Panc1 (cell line): ENCODE measurements around the gene FES. TPM values are rescaled to one million over a fixed set of nuclear protein-coding genes. Genes with fewer than 3 reads are reported as not detected.

Experiments
- ATAC-seq: fragments of 200-7000 bp; cut with Tn5 transposase; 2 replicates; pipeline ENCODE4 v1.9.1; 2020; ENCODE audit warnings: mild to moderate bottlenecking, moderate library complexity
- BruUV-seq: library from RNA; stranded (reverse); fragments of 400-500 nt; replicated peaks from 2 replicates; lab custom pipeline; 2021; lab: Mats Ljungman, UMichigan
- CTCF ChIA-PET: fragments of 300-600 bp; sonication (Branson Sonifier 250); formaldehyde crosslinking; loops from one replicate; lab custom pipeline; 2022; ENCODE audit warnings: antibody characterized with exemption; lab: Charles Lee
- POLR2A ChIA-PET: fragments of 300-600 bp; sonication (Branson Sonifier 250); formaldehyde crosslinking; loops from one replicate; lab custom pipeline; 2022; ENCODE audit warnings: antibody characterized with exemption; lab: Charles Lee
- DNase-seq: peaks from one replicate; pipeline ENCODE4 v3.0.0-alpha.2; 2010; ENCODE audit warnings: low read depth, low spot score
- H3K27ac ChIP-seq: 2 replicates; pipeline ENCODE4 v1.5.1; 2011; ENCODE audit warnings: mild to moderate bottlenecking, low read length, inconsistent platforms
- H3K27me3 ChIP-seq: fragments of 200-500 bp; sonication (Bioruptor generic); 2 replicates; pipeline ENCODE4 v1.6.0; 2014; ENCODE audit warnings: low read length, inconsistent platforms; ENCODE audit not compliant: control insufficient read depth, insufficient read depth
- H3K36me3 ChIP-seq: fragments of 200-500 bp; sonication (Bioruptor generic); 2 replicates; pipeline ENCODE4 v1.5.1; 2014; ENCODE audit warnings: inconsistent platforms, mild to moderate bottlenecking, low read length, moderate library complexity; ENCODE audit not compliant: control insufficient read depth, insufficient read depth
- H3K4me1 ChIP-seq: 2 replicates; pipeline ENCODE4 v1.5.1; 2011; ENCODE audit warnings: inconsistent platforms, mild to moderate bottlenecking, low read length, moderate library complexity; ENCODE audit not compliant: control insufficient read depth, insufficient read depth
- H3K4me3 ChIP-seq, 2 experiments: 2 replicates each; pipeline ENCODE4 v1.5.1; 2011 to 2012; ENCODE audit warnings: low read depth in 2 of 2, low read length in 2 of 2, mild to moderate bottlenecking in 2 of 2, inconsistent platforms in 1 of 2, moderate library complexity in 1 of 2
- H3K9me3 ChIP-seq: fragments of 200-500 bp; sonication (Bioruptor generic); 2 replicates; pipeline ENCODE4 v1.5.1; 2014; ENCODE audit warnings: low read depth, mild to moderate bottlenecking, inconsistent platforms, low read length, moderate library complexity; ENCODE audit not compliant: control insufficient read depth, insufficient read depth
- POLR2AphosphoS5 ChIP-seq: IDR thresholded peaks from 2 replicates; pipeline ENCODE4 v1.6.1; 2012; ENCODE audit warnings: mild to moderate bottlenecking, low read depth, low read length, moderate library complexity
- SIN3A ChIP-seq: IDR thresholded peaks from 2 replicates; pipeline ENCODE4 v1.6.1; 2012; ENCODE audit warnings: low read depth, mild to moderate bottlenecking, low read length, moderate library complexity, borderline replicate concordance; ENCODE audit not compliant: insufficient read depth
- TCF7L2 ChIP-seq: IDR thresholded peaks from 2 replicates; pipeline ENCODE4 v1.6.1; 2011; ENCODE audit warnings: mild to moderate bottlenecking, low read depth, low read length, inconsistent platforms
- in situ Hi-C: cut with HindIII; loops from 2 replicates; pipeline ENCODE4 v1.10.0; 2016; ENCODE audit warnings: low sequenced_read_pairs, low pct_unique_long_range_greater_than_20kb
- intact Hi-C: fragments of 100-400 bp; cut with micrococcal nuclease; formaldehyde crosslinking; loops from one replicate; pipeline ENCODE4 v1.10.0; 2022; ENCODE audit not compliant: unreplicated experiment
- total RNA-seq: library from RNA; stranded (reverse); gene quantifications from one replicate; pipeline ENCODE4 v1.2.1, GENCODE V29; 2021; ENCODE audit not compliant: unreplicated experiment
- TF ChIP-seq, protein P1 (sequence below): fragments of 450-650 bp; IDR thresholded peaks from 2 replicates; pipeline ENCODE4 v1.5.1; 2017; ENCODE audit warnings: mild to moderate bottlenecking
- TF ChIP-seq, protein P2 (sequence below), 2 experiments: IDR thresholded peaks; 2 replicates each; pipeline ENCODE4 v1.6.1; 2011 to 2012; ENCODE audit warnings: low read depth in 2 of 2, control low read depth in 1 of 2, low read length in 1 of 2, mild to moderate bottlenecking in 1 of 2, moderate library complexity in 1 of 2; ENCODE audit not compliant: insufficient read depth in 1 of 2

Gene FES
- total RNA-seq, 1 experiment from 2014 or later: 0.64 TPM

GRCh38 chr15:90932660-90932991, 48.3 kb downstream of the FES start:
- POLR2A ChIA-PET: interaction anchor here (0.6 kb wide), 1 partner anchor 16 kb away, joined by 4 read pairs; no protein-coding TSS in a partner anchor
- TF ChIP-seq POLR2AphosphoS5: no peak
- TF ChIP-seq TCF7L2: no peak
- TF ChIP-seq, protein P1, sequence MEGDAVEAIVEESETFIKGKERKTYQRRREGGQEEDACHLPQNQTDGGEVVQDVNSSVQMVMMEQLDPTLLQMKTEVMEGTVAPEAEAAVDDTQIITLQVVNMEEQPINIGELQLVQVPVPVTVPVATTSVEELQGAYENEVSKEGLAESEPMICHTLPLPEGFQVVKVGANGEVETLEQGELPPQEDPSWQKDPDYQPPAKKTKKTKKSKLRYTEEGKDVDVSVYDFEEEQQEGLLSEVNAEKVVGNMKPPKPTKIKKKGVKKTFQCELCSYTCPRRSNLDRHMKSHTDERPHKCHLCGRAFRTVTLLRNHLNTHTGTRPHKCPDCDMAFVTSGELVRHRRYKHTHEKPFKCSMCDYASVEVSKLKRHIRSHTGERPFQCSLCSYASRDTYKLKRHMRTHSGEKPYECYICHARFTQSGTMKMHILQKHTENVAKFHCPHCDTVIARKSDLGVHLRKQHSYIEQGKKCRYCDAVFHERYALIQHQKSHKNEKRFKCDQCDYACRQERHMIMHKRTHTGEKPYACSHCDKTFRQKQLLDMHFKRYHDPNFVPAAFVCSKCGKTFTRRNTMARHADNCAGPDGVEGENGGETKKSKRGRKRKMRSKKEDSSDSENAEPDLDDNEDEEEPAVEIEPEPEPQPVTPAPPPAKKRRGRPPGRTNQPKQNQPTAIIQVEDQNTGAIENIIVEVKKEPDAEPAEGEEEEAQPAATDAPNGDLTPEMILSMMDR: peak; percentile 40
- no peak for TF ChIP-seq SIN3A
- TF ChIP-seq, protein P2, sequence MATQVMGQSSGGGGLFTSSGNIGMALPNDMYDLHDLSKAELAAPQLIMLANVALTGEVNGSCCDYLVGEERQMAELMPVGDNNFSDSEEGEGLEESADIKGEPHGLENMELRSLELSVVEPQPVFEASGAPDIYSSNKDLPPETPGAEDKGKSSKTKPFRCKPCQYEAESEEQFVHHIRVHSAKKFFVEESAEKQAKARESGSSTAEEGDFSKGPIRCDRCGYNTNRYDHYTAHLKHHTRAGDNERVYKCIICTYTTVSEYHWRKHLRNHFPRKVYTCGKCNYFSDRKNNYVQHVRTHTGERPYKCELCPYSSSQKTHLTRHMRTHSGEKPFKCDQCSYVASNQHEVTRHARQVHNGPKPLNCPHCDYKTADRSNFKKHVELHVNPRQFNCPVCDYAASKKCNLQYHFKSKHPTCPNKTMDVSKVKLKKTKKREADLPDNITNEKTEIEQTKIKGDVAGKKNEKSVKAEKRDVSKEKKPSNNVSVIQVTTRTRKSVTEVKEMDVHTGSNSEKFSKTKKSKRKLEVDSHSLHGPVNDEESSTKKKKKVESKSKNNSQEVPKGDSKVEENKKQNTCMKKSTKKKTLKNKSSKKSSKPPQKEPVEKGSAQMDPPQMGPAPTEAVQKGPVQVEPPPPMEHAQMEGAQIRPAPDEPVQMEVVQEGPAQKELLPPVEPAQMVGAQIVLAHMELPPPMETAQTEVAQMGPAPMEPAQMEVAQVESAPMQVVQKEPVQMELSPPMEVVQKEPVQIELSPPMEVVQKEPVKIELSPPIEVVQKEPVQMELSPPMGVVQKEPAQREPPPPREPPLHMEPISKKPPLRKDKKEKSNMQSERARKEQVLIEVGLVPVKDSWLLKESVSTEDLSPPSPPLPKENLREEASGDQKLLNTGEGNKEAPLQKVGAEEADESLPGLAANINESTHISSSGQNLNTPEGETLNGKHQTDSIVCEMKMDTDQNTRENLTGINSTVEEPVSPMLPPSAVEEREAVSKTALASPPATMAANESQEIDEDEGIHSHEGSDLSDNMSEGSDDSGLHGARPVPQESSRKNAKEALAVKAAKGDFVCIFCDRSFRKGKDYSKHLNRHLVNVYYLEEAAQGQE (IDR thresholded peaks at IDR 0.05; ENCODE audit: insufficient read depth in 1 of 2, low read depth in 2 of 2, low read length in 1 of 2): no peak
- Histone ChIP-seq H3K4me3 (peak overlapping the region; percentile 76 to 78; a peak in 3 of 4 replicates), H3K27ac (peak overlapping the region; percentile 20; the same call in 1 of the 2 replicates), H3K9me3 (no peaks in the 10 kb centered on the region), H3K27me3 (no peaks in the 10 kb centered on the region), H3K4me1 (peaks cover 29% of the 10 kb centered on the region), H3K36me3 (peaks cover 2% of the 10 kb centered on the region; the same call in 1 of the 2 replicates)
- DNase-seq (no peak), ATAC-seq (no peak)
- in situ Hi-C loops: no loop called here
- CTCF ChIA-PET: interaction anchor here (0.5 to 3.1 kb wide), 8 partner anchors 10 to 285 kb away, joined by 3 to 16 read pairs (median 4); partner anchors contain the start of genes FES and MAN2A2
- no TSS peak for BruUV-seq
- intact Hi-C loops: no loop called here

- no peaks in the 10 kb centered on the region for H3K9me3 ChIP-seq
- DNase-seq (no peak), ATAC-seq (no peak)
- H3K4me1 ChIP-seq: peaks cover 29% of the 10 kb centered on the region
- H3K36me3 ChIP-seq: peaks cover 2% of the 10 kb centered on the region; the same call in 1 of the 2 replicates
- no TSS peak for BruUV-seq
- in situ Hi-C loops (no loop called here), intact Hi-C loops (no loop called here)
- CTCF ChIA-PET: interaction anchor here (0.6 to 3.1 kb wide), 5 partner anchors 9 to 367 kb away, joined by 3 to 16 read pairs (median 6); partner anchors contain the start of genes FES and MAN2A2
- H3K4me3 ChIP-seq: no peak overlapping the region
- TF ChIP-seq, protein P1: no peak
- TF ChIP-seq SIN3A (no peak), TCF7L2 (no peak), POLR2AphosphoS5 (no peak)
- TF ChIP-seq, protein P2 (IDR thresholded peaks at IDR 0.05; ENCODE audit: insufficient read depth in 1 of 2, low read depth in 2 of 2, low read length in 1 of 2): no peak
- H3K27me3 ChIP-seq: no peaks in the 10 kb centered on the region
- POLR2A ChIA-PET: no interaction called here
- no peak overlapping the region for H3K27ac ChIP-seq
These were observed 49.0 kb downstream of the FES start for GRCh38 chr15:90933301-90933700.
